DOHH2 (cell line): ENCODE measurements around the gene SNX9.

ENCODE experiments used
- EZH2phosphoT487 ChIP-seq: fragments of 200-600 bp; sonication (generic); IDR thresholded peaks from 2 replicates; pipeline ENCODE4 v1.6.1; 2017; ENCODE audit warnings: borderline replicate concordance, mild to moderate bottlenecking, antibody characterized with exemption, low read length, moderate library complexity, mixed read lengths
- TF ChIP-seq, protein P1 (sequence below): fragments of 200-600 bp; sonication (generic); IDR thresholded peaks from one replicate; pipeline ENCODE4 v1.5.1; 2014; ENCODE audit warnings: antibody characterized with exemption, mild to moderate bottlenecking, low read depth, low read length; ENCODE audit not compliant: poor library complexity, severe bottlenecking

DNA sequence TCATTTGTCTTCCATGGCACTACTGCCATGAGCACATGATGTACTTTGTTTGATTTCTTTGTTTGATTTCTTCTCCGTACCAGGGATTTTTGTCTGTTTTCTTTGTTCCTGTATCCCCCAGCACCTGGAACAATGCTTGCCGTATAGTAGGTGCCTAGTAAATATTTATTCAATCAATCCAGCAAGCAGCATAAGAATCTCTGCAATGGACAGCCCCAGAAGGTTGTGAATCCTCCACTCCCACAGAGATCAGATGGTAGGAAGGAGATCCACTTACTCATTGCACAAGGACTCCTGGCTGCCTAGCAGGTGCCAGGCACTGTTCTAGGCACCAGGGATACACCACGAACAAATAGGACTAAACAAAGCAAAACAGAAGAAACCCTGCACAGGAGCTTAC lies 151.9 kb downstream of the SNX9 start:
- TF ChIP-seq, protein P1, sequence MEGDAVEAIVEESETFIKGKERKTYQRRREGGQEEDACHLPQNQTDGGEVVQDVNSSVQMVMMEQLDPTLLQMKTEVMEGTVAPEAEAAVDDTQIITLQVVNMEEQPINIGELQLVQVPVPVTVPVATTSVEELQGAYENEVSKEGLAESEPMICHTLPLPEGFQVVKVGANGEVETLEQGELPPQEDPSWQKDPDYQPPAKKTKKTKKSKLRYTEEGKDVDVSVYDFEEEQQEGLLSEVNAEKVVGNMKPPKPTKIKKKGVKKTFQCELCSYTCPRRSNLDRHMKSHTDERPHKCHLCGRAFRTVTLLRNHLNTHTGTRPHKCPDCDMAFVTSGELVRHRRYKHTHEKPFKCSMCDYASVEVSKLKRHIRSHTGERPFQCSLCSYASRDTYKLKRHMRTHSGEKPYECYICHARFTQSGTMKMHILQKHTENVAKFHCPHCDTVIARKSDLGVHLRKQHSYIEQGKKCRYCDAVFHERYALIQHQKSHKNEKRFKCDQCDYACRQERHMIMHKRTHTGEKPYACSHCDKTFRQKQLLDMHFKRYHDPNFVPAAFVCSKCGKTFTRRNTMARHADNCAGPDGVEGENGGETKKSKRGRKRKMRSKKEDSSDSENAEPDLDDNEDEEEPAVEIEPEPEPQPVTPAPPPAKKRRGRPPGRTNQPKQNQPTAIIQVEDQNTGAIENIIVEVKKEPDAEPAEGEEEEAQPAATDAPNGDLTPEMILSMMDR = no peak
- TF ChIP-seq EZH2phosphoT487 = no peak
